HepG2 (cell line): ENCODE data around the gene POLR3GL. TPM values are rescaled to one million over a fixed set of nuclear protein-coding genes. Genes with fewer than 3 reads are reported as not detected.

ENCODE experiments used
- HIVEP1 ChIP-seq: sonication (generic); formaldehyde crosslinking; IDR thresholded peaks from 2 replicates; pipeline ENCODE4 v1.4.0; 2020; ENCODE audit warnings: mild to moderate bottlenecking, missing genetic modification reagents
- HNF4A ChIP-seq: sonication (generic); formaldehyde crosslinking; IDR thresholded peaks from 2 replicates; pipeline ENCODE4 v1.4.0; 2020; ENCODE audit warnings: missing genetic modification reagents
- NCOA1 ChIP-seq: sonication (generic); formaldehyde crosslinking; IDR thresholded peaks from 2 replicates; pipeline ENCODE4 v1.9.0; 2021; ENCODE audit warnings: missing genetic modification reagents
- NRL ChIP-seq: sonication (generic); formaldehyde crosslinking; IDR thresholded peaks from 2 replicates; pipeline ENCODE4 v1.5.0; 2020; ENCODE audit warnings: missing genetic modification reagents, mild to moderate bottlenecking, moderate library complexity, borderline replicate concordance
- SMYD3 ChIP-seq: sonication (generic); formaldehyde crosslinking; IDR thresholded peaks from 2 replicates; pipeline ENCODE4 v1.8.1; 2023; ENCODE audit warnings: mild to moderate bottlenecking, missing genetic modification reagents
- TCF7 ChIP-seq: sonication (generic); IDR thresholded peaks from 2 replicates; pipeline ENCODE4 v1.6.1; 2016; ENCODE audit warnings: antibody characterized with exemption, low read depth
- THRA ChIP-seq: sonication (generic); formaldehyde crosslinking; IDR thresholded peaks from 2 replicates; pipeline ENCODE4 v1.4.0; 2020; ENCODE audit warnings: missing genetic modification reagents, borderline replicate concordance
- ZBTB2 ChIP-seq: sonication (generic); formaldehyde crosslinking; IDR thresholded peaks from 2 replicates; pipeline ENCODE4 v1.8.0; 2022; ENCODE audit warnings: low read depth, missing genetic modification reagents
- ZNF10 ChIP-seq: sonication (generic); formaldehyde crosslinking; IDR thresholded peaks from 2 replicates; pipeline ENCODE4 v1.4.0; 2020; ENCODE audit warnings: mild to moderate bottlenecking, low read depth, missing genetic modification reagents, borderline replicate concordance
- ZNF121 ChIP-seq: sonication (generic); formaldehyde crosslinking; IDR thresholded peaks from 2 replicates; pipeline ENCODE4 v1.5.0; 2020; ENCODE audit warnings: mild to moderate bottlenecking, missing genetic modification reagents
- ZNF160 ChIP-seq: sonication (generic); formaldehyde crosslinking; IDR thresholded peaks from 2 replicates; pipeline ENCODE4 v1.8.0; 2022; ENCODE audit warnings: mild to moderate bottlenecking, inconsistent platforms, missing genetic modification reagents
- ZNF234 ChIP-seq: sonication (generic); formaldehyde crosslinking; conservative IDR thresholded peaks from 2 replicates; pipeline ENCODE4 v1.5.1; 2020; ENCODE audit warnings: mild to moderate bottlenecking, missing genetic modification reagents
- ZSCAN12 ChIP-seq: sonication (generic); formaldehyde crosslinking; IDR thresholded peaks from 2 replicates; pipeline ENCODE4 v1.9.0; 2021; ENCODE audit warnings: mild to moderate bottlenecking, missing genetic modification reagents
- polyA plus RNA-seq, 8 experiments: library from polyadenylated mRNA; depleted of rRNA in 3 of 8; stranded (reverse) in 7 of 8; unstranded in 1 of 8; fragments of >200 nt; fragmentation: Illumina TruSeq in 4 of 8; extraction: Trizol in 4 of 8; gene quantifications; 2 replicates each; pipeline versions ENCODE4 v1.2.1 to v1.2.3, GENCODE V29; 2011 to 2016; ENCODE audit warnings: low read depth in 4 of 8, missing spikeins in 1 of 8, mixed read lengths in 1 of 8; ENCODE audit not compliant: insufficient read depth in 1 of 8
- total RNA-seq, 5 experiments: library from RNA; depleted of rRNA; stranded (reverse); fragments of >200 nt; fragmentation: Illumina TruSeq; extraction: Trizol; gene quantifications; 2 replicates each; pipeline ENCODE4 v1.2.3, GENCODE V29; 2016; ENCODE audit warnings: low read depth in 1 of 5
- TF ChIP-seq, protein P1 (sequence below): IDR thresholded peaks from 2 replicates; pipeline ENCODE4 v1.6.1; 2016; ENCODE audit warnings: low read depth
- TF ChIP-seq, protein P2 (sequence below): sonication (generic); formaldehyde crosslinking; IDR thresholded peaks from 2 replicates; pipeline ENCODE4 v1.8.1; 2023; ENCODE audit warnings: mild to moderate bottlenecking, inconsistent platforms, moderate library complexity, missing genetic modification reagents, borderline replicate concordance
- TF ChIP-seq, protein P3 (sequence below): sonication (generic); formaldehyde crosslinking; IDR thresholded peaks from 2 replicates; pipeline ENCODE4 v1.4.0; 2020; ENCODE audit warnings: mild to moderate bottlenecking, missing genetic modification reagents
- TF ChIP-seq, protein P4 (sequence below): IDR thresholded peaks from 2 replicates; pipeline ENCODE4 v1.6.1; 2016; ENCODE audit warnings: missing biosample characterization, missing genetic modification reagents, low read depth
- TF ChIP-seq, protein P5 (sequence below): sonication (generic); formaldehyde crosslinking; IDR thresholded peaks from 2 replicates; pipeline ENCODE4 v1.4.0; 2020; ENCODE audit warnings: missing genetic modification reagents

Gene POLR3GL
- total and polyA plus RNA-seq, 2 of the 13 experiments (the other 11 are each of a cell fraction or from before 2014, with no cell fraction given): 11.5 to 12.4 TPM

DNA sequence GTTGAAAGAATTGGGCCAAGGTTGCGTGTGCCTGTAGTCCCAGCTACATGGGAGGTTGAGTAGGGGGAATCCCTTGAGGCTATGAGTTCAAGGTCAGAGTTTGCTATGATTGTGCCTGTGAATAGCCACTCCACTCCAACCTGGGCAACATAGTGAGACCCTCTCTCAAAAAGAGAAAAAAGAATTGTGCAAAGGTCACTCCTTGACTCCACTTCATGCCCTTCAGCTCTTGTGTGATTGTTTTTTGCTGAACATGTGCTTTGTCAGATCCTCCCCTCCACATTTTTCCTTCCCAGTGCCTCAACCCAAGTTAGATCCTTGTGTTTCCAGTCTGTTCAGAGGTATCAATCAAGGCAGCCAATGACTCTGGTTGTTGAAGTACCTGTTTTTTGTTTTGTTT is 23.4 kb downstream of the POLR3GL start (continued):
- TF ChIP-seq HNF4A (CRISPR knock-in tag) (0 out of 2 replicates have a peak, but pooled peaks have one; percentile 5), TCF7 (no peak), NCOA1 (CRISPR knock-in tag) (no peak), ZBTB2 (no peak), SMYD3 (CRISPR knock-in tag) (no peak), NRL (CRISPR knock-in tag) (no peak), ZNF10 (no peak), ZNF234 (CRISPR knock-in tag) (no peak), HIVEP1 (CRISPR knock-in tag) (no peak), THRA (CRISPR knock-in tag) (no peak), ZNF121 (CRISPR knock-in tag) (peak; percentile 95), ZSCAN12 (CRISPR knock-in tag) (no peak), ZNF160 (CRISPR knock-in tag) (no peak)
- TF ChIP-seq, protein P1, sequence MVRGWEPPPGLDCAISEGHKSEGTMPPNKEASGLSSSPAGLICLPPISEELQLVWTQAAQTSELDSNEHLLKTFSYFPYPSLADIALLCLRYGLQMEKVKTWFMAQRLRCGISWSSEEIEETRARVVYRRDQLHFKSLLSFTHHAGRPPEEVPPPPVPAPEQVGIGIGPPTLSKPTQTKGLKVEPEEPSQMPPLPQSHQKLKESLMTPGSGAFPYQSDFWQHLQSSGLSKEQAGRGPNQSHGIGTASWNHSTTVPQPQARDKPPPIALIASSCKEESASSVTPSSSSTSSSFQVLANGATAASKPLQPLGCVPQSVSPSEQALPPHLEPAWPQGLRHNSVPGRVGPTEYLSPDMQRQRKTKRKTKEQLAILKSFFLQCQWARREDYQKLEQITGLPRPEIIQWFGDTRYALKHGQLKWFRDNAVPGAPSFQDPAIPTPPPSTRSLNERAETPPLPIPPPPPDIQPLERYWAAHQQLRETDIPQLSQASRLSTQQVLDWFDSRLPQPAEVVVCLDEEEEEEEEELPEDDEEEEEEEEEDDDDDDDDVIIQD (CRISPR knock-in tag): no peak
- TF ChIP-seq, protein P2, sequence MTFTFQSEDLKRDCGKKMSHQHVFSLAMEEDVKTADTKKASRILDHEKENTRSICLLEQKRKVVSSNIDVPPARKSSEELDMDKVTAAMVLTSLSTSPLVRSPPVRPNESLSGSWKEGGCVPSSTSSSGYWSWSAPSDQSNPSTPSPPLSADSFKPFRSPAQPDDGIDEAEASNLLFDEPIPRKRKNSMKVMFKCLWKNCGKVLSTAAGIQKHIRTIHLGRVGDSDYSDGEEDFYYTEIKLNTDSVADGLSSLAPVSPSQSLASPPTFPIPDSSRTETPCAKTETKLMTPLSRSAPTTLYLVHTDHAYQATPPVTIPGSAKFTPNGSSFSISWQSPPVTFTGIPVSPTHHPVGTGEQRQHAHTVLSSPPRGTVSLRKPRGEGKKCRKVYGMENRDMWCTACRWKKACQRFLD (CRISPR knock-in tag): no peak
- TF ChIP-seq, protein P3, sequence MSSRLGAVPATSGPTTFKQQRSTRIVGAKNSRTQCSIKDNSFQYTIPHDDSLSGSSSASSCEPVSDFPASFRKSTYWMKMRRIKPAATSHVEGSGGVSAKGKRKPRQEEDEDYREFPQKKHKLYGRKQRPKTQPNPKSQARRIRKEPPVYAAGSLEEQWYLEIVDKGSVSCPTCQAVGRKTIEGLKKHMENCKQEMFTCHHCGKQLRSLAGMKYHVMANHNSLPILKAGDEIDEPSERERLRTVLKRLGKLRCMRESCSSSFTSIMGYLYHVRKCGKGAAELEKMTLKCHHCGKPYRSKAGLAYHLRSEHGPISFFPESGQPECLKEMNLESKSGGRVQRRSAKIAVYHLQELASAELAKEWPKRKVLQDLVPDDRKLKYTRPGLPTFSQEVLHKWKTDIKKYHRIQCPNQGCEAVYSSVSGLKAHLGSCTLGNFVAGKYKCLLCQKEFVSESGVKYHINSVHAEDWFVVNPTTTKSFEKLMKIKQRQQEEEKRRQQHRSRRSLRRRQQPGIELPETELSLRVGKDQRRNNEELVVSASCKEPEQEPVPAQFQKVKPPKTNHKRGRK (CRISPR knock-in tag): no peak
- TF ChIP-seq, protein P4, sequence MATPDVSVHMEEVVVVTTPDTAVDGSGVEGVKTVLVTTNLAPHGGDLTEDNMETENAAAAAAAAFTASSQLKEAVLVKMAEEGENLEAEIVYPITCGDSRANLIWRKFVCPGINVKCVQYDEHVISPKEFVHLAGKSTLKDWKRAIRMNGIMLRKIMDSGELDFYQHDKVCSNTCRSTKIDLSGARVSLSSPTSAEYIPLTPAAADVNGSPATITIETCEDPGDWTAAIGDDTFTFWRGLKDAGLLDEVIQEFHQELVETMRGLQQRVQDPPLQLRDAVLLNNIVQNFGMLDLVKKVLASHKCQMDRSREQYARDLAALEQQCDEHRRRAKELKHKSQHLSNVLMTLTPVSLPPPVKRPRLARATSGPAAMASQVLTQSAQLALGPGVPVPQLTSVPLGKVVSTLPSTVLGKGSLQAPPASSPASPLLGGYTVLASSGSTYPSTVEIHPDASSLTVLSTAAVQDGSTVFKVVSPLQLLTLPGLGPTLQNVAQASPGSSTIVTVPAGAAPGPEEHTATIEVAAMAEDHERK: no peak
- TF ChIP-seq, protein P5, sequence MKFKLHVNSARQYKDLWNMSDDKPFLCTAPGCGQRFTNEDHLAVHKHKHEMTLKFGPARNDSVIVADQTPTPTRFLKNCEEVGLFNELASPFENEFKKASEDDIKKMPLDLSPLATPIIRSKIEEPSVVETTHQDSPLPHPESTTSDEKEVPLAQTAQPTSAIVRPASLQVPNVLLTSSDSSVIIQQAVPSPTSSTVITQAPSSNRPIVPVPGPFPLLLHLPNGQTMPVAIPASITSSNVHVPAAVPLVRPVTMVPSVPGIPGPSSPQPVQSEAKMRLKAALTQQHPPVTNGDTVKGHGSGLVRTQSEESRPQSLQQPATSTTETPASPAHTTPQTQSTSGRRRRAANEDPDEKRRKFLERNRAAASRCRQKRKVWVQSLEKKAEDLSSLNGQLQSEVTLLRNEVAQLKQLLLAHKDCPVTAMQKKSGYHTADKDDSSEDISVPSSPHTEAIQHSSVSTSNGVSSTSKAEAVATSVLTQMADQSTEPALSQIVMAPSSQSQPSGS (CRISPR knock-in tag): no peak
